C4-2B (cell line): ENCODE results near the gene PSAP.

Experiments
- H3K27ac ChIP-seq: fragments of 450-650 bp; 2 replicates; pipeline ENCODE4 v1.5.1; 2017
- ZFX ChIP-seq: fragments of 450-650 bp; IDR thresholded peaks from 2 replicates; pipeline ENCODE4 v1.6.1; 2017
- TF ChIP-seq, protein P1 (sequence below): fragments of 450-650 bp; conservative IDR thresholded peaks from 2 replicates; pipeline ENCODE4 v1.5.1; 2017; ENCODE audit warnings: mild to moderate bottlenecking

Gene PSAP

DNA sequence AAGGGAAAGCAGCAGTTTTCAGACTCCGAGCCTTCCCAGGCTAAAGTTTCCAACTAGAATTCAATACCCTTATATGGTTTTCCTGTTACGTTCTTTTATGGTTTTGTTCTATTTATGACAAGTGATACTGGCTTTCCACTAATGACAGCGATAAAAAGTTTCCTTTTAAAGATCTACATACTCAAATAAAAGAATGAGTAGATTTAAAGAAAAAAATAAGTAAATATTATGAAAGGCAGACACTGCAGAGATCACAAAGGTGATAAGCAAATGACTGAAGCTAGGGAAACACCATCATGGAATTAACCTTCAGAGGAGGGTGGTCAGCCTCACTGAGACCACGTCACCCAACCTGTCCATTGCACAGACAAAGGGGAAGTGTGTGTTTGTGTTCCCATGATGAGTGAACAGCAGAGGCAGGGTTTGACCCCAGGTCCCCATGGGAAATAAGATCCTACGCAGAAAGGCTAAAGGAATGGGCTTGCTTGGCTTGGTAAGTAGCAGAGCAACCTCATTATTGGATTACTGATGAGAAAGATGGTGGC is 81.7 kb downstream of the PSAP start:
- H3K27ac ChIP-seq: no peak overlapping the region
- TF ChIP-seq, protein P1, sequence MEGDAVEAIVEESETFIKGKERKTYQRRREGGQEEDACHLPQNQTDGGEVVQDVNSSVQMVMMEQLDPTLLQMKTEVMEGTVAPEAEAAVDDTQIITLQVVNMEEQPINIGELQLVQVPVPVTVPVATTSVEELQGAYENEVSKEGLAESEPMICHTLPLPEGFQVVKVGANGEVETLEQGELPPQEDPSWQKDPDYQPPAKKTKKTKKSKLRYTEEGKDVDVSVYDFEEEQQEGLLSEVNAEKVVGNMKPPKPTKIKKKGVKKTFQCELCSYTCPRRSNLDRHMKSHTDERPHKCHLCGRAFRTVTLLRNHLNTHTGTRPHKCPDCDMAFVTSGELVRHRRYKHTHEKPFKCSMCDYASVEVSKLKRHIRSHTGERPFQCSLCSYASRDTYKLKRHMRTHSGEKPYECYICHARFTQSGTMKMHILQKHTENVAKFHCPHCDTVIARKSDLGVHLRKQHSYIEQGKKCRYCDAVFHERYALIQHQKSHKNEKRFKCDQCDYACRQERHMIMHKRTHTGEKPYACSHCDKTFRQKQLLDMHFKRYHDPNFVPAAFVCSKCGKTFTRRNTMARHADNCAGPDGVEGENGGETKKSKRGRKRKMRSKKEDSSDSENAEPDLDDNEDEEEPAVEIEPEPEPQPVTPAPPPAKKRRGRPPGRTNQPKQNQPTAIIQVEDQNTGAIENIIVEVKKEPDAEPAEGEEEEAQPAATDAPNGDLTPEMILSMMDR: no peak
- no peak for TF ChIP-seq ZFX

DNA sequence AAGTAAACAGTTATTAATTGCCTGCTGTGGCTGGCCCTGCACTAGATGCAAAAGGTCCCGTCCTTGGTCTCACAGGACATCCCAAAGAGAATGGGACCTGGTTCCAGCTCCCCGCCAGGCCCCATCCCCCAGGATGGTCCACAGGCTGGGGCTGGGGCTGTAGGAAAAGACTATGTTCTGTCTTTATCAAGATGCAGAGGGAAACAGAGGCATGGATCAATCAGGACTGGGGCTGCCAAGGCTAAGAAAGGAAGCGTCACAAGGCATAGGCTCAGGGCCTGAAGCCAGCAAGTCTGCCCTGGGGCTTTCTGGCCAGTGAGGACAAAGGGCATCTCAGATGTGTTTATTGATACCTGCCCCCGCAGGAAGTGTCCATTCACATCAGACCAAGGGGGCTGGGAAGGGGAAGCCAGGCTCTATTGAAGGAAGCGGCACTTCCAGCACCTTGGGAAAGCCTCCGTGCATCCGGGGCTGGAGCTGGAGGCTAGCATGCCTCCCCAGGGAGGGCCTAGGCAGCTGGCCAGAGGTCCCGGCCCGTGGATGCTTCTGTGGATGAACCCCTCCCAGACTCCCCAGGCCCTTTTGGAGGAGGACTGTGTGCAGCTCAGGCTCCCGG is 83.5 kb downstream of the PSAP start:
- no peak overlapping the region for H3K27ac ChIP-seq
- TF ChIP-seq ZFX: no peak
- TF ChIP-seq, protein P1: no peak

DNA sequence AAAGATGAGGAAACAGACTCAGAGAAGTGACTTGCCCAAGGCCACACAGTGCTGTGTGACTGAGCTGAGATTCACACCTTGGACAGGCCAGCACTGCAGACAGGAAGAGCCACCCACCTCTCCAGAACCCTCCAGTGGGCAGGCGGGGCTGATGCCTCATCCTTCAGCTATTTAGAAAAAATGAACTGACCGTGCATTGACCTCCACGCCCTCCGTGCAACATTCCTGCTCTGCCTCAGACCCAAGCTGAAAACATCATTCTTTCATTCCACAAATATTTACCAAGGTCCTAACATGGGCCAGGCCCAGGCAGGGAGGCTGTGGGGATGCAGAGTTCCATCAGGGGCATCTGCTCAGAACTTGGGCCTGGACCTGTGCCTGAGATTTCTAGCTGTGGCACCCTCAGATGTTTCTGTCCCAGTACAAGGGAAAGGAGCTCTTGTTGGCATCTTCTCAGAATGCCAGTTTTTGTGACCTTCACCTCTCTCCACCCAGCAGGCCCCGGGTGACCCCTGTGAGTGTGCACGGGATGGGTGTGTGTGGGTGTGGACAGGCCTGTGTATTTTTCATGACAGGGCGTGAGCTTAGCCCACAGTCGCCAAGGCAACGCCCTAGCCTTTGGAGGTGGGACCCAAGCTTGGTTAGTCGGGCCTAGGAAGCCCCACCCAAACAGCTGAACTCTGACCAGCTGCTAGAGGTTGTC is 84.2 kb downstream of the PSAP start:
- TF ChIP-seq ZFX: no peak
- TF ChIP-seq, protein P1: no peak
- no peak overlapping the region for H3K27ac ChIP-seq
